Ascending aorta (tissue), 2 donors: ENCODE measurements around the gene NR4A2. TPM values are rescaled to one million over a fixed set of nuclear protein-coding genes. Genes with fewer than 3 reads are reported as not detected.

Source experiments
- DNase-seq, 2 donors: peaks; one replicate each; pipeline ENCODE4 v3.0.0-alpha.2; 2019; ENCODE audit warnings: low spot score in 2 of 2
- H3K27ac ChIP-seq, 2 donors: fragments of 200-600 bp; sonication (generic); one replicate each; pipeline ENCODE4 v1.5.1; 2016 to 2017; ENCODE audit warnings: mild to moderate bottlenecking in 1 of 2
- H3K27me3 ChIP-seq: fragments of 200-600 bp; sonication (generic); one replicate; pipeline ENCODE4 v1.5.1; 2017
- H3K36me3 ChIP-seq, 2 donors: fragments of 200-600 bp; sonication (generic); one replicate each; pipeline ENCODE4 v1.5.1; 2016
- H3K4me1 ChIP-seq, 2 donors: fragments of 200-600 bp; sonication (generic); one replicate each; pipeline ENCODE4 v1.5.1; 2016 to 2017; ENCODE audit warnings: mild to moderate bottlenecking in 1 of 2
- H3K4me3 ChIP-seq, 2 donors: fragments of 200-600 bp; sonication (generic); one replicate each; pipeline ENCODE4 v1.5.1; 2016 to 2017; ENCODE audit warnings: mild to moderate bottlenecking in 1 of 2
- H3K9me3 ChIP-seq, 2 donors: fragments of 200-600 bp; sonication (generic); one replicate each; pipeline ENCODE4 v1.5.1; 2016
- intact Hi-C: fragments of 100-400 bp; cut with DNase I; formaldehyde crosslinking; loops from one replicate; pipeline ENCODE4 v1.15.1; 2023
- total RNA-seq: library from RNA; depleted of rRNA; stranded (reverse); fragments of >200 nt; gene quantifications from one replicate; pipeline ENCODE4 v1.1.0, GENCODE V29; 2016
- TF ChIP-seq, protein P1 (sequence below), 3 experiments: fragments of 200-600 bp in 2 of 3; fragments of 450-650 bp in 1 of 3; sonication (generic) in 2 of 3; IDR thresholded peaks; one replicate each; pipeline ENCODE4 v1.5.1; 2016 to 2019; ENCODE audit warnings: antibody characterized with exemption in 3 of 3, mild to moderate bottlenecking in 1 of 3, moderate library complexity in 1 of 3

NR4A2 gene
- total RNA-seq, 1 donor from 2014 or later = 8.7 TPM

DNA sequence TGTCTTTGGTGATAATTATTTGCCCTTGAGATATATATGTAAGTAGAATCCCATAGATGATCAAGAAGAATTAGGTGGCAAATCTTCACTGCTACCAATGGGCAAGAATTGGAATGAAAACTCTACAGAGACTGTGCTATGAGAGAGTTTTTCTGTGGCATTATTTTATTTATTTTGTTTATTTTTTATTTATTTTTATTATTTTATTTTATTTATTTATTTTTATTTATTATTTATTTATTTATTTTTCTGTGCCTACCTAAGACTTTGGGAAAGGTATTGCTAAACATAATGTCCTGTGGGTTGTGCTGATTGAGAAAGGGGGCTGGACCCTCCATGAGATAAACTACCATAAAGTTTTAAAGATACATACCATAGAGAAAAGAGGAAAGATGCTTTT lies 16.6 kb upstream of the NR4A2 start:
- Histone ChIP-seq H3K4me3 (no peak overlapping the region), H3K27ac (no peak overlapping the region), H3K4me1 (no peaks in the 10 kb centered on the region), H3K9me3 (no peaks in the 10 kb centered on the region), H3K36me3 (no peaks in the 10 kb centered on the region), H3K27me3 (no peaks in the 10 kb centered on the region)
- no peak for DNase-seq
- intact Hi-C loops = no loop called here
- TF ChIP-seq, protein P1, sequence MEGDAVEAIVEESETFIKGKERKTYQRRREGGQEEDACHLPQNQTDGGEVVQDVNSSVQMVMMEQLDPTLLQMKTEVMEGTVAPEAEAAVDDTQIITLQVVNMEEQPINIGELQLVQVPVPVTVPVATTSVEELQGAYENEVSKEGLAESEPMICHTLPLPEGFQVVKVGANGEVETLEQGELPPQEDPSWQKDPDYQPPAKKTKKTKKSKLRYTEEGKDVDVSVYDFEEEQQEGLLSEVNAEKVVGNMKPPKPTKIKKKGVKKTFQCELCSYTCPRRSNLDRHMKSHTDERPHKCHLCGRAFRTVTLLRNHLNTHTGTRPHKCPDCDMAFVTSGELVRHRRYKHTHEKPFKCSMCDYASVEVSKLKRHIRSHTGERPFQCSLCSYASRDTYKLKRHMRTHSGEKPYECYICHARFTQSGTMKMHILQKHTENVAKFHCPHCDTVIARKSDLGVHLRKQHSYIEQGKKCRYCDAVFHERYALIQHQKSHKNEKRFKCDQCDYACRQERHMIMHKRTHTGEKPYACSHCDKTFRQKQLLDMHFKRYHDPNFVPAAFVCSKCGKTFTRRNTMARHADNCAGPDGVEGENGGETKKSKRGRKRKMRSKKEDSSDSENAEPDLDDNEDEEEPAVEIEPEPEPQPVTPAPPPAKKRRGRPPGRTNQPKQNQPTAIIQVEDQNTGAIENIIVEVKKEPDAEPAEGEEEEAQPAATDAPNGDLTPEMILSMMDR (IDR thresholded peaks at IDR 0.05) = no peak

DNA sequence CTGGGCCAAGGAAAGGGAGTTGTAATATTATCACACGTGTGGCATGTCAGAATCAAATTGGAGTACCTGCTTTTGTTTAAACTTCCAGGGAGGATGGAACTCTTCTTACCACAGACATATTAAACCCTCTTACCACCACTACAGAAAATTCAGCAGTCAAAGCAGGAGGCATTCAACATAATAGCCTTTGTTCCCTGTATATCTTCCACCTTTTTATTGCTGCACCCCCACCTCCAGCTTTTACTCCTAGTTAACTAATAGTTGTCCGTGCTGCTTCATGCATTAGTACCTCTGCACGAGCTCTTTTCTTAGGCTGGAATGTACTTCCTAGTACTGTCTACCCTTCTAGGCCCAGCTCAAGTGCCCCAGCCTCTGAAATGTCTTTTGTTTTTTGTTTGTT lies 14.9 kb upstream of the NR4A2 start:
- Histone ChIP-seq H3K27ac (no peak overlapping the region), H3K4me3 (no peak overlapping the region), H3K36me3 (no peaks in the 10 kb centered on the region), H3K4me1 (no peaks in the 10 kb centered on the region), H3K9me3 (no peaks in the 10 kb centered on the region), H3K27me3 (no peaks in the 10 kb centered on the region)
- DNase-seq = no peak
- intact Hi-C loops = no loop called here
- TF ChIP-seq, protein P1 (IDR thresholded peaks at IDR 0.05) = no peak

DNA sequence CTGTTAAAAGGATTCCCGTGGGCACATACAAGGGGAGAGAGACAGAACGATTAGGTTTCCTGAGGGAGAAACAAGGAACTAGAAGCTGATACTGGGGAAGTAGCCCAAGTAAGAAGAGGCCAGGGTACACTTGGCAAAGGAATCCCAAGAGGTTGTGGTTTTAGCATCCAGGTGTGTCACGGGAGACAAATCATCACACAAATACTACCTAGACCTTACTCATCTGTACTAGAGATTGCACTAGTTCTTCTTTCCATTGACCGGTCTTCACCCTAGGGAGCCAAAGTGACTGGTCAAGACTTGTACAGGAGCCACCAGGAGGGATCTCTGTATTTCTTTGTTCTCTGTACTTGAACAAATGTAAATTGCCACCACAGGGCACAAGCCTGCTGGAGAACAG lies 14.2 kb upstream of the NR4A2 start:
- Histone ChIP-seq H3K4me1 (no peaks in the 10 kb centered on the region), H3K27ac (no peak overlapping the region), H3K27me3 (no peaks in the 10 kb centered on the region), H3K9me3 (no peaks in the 10 kb centered on the region), H3K4me3 (no peak overlapping the region), H3K36me3 (no peaks in the 10 kb centered on the region)
- DNase-seq = no peak
- intact Hi-C loops = no loop called here
- TF ChIP-seq, protein P1 (IDR thresholded peaks at IDR 0.05) = no peak

DNA sequence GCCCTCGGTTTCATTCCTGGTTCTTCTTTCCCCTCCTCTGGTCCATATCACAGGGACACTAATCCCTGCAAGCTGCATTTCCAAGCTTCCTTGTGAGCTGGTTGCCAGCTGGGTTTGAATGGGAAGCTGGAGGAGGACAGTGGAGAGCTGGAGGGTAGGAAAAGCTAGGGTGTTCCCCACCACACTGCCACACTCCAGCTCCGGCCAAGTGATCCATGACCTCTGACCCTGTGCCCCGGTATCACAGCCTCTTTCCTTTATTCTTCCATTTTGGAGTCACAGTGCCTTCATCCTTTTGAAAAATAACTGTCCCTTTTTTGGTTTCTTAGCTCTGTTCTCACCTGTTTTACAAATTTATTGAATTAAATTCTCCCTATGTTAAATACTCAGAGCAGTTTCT lies 13.1 kb upstream of the NR4A2 start:
- TF ChIP-seq, protein P1 (IDR thresholded peaks at IDR 0.05) = no peak
- Histone ChIP-seq H3K4me1 (peaks cover 0 to 3% of the 10 kb centered on the region in 2 donors), H3K36me3 (no peaks in the 10 kb centered on the region), H3K27me3 (no peaks in the 10 kb centered on the region), H3K4me3 (no peak overlapping the region), H3K9me3 (no peaks in the 10 kb centered on the region), H3K27ac (no peak overlapping the region)
- intact Hi-C loops = no loop called here
- no peak for DNase-seq

DNA sequence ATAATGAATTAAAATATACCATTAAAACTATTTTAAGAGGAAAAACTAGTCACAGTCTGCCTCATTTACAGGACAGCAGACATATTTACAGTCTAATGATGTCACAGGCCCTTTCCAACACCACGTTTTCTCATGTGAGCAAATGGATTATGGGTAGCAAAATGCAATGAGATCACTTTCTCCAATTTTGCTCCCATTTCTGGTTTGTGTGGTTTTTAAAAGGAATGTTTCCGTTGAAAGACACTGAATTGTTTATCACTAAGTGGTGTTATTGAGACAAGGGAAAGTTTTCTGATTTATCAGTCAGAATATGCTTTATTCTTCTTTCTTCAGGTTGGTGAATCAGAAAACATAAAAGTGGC lies 11.4 kb upstream of the NR4A2 start:
- no peaks in the 10 kb centered on the region for H3K9me3 ChIP-seq
- DNase-seq = no peak
- no peak overlapping the region for H3K4me3 ChIP-seq
- TF ChIP-seq, protein P1 (IDR thresholded peaks at IDR 0.05) = no peak
- H3K27me3 ChIP-seq = no peaks in the 10 kb centered on the region
- peaks cover 0 to 8% of the 10 kb centered on the region in 2 donors for H3K4me1 ChIP-seq
- H3K36me3 ChIP-seq = no peaks in the 10 kb centered on the region
- H3K27ac ChIP-seq = no peak overlapping the region
- intact Hi-C loops = loop anchor here (5.0 kb wide), 2 partner anchors 243 to 828 kb away; no protein-coding TSS in a partner anchor
